Neural progenitor cell (in vitro differentiated cells): ENCODE measurements around the gene GABBR1.
"Not testable (repeated sequence)": the region's sequence is repeated elsewhere in the genome, so short reads cannot be mapped to it uniquely, and the experiment has no call there.

Source experiments
- EZH2 ChIP-seq: fragments of 200-600 bp; sonication (generic); IDR thresholded peaks from 2 replicates; pipeline ENCODE4 v1.6.1; 2017; ENCODE audit warnings: antibody characterized with exemption, mild to moderate bottlenecking, moderate library complexity
- EZH2phosphoT487 ChIP-seq: fragments of 200-600 bp; sonication (generic); IDR thresholded peaks from 2 replicates; pipeline ENCODE4 v1.6.1; 2017; ENCODE audit warnings: antibody characterized with exemption
- TF ChIP-seq, protein P1 (sequence below): fragments of 200-600 bp; sonication (generic); IDR thresholded peaks from 2 replicates; pipeline ENCODE4 v1.5.1; 2017; ENCODE audit warnings: antibody characterized with exemption, mild to moderate bottlenecking

DNA sequence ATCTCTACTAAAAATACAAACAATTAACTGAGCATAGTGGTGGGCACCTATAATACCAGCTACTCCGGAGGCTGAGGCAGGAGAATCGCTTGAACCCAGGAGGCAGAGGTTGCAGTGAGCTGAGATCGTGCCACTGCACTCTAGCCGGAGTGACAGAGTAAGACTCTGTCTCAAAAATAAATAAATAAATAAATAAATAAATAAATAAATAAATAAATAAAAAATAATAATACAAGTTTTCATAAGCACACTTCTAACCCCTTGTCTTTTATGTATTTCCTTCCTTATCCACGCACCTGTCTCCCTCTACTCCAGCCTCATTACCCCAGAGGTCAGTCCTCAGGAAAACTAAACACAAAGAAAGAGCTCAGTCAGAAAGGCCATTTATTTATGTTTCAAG is 39.1 kb upstream of the GABBR1 start:
- TF ChIP-seq, protein P1, sequence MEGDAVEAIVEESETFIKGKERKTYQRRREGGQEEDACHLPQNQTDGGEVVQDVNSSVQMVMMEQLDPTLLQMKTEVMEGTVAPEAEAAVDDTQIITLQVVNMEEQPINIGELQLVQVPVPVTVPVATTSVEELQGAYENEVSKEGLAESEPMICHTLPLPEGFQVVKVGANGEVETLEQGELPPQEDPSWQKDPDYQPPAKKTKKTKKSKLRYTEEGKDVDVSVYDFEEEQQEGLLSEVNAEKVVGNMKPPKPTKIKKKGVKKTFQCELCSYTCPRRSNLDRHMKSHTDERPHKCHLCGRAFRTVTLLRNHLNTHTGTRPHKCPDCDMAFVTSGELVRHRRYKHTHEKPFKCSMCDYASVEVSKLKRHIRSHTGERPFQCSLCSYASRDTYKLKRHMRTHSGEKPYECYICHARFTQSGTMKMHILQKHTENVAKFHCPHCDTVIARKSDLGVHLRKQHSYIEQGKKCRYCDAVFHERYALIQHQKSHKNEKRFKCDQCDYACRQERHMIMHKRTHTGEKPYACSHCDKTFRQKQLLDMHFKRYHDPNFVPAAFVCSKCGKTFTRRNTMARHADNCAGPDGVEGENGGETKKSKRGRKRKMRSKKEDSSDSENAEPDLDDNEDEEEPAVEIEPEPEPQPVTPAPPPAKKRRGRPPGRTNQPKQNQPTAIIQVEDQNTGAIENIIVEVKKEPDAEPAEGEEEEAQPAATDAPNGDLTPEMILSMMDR = not testable (repeated sequence)
- not testable (repeated sequence) for TF ChIP-seq EZH2, EZH2phosphoT487
